HepG2 (cell line): ENCODE measurements around the gene FAM114A1. TPM values are rescaled to one million over a fixed set of nuclear protein-coding genes. Genes with fewer than 3 reads are reported as not detected.

Source experiments
- ATAC-seq: fragments of 200-7000 bp; cut with Tn5 transposase; 3 replicates; pipeline ENCODE4 v1.9.1; 2020; ENCODE audit warnings: mild to moderate bottlenecking, moderate library complexity
- BruUV-seq: library from RNA; stranded (reverse); fragments of 400-500 nt; replicated peaks from 2 replicates; lab custom pipeline; 2021; lab: Mats Ljungman, UMichigan
- CTCF ChIA-PET: fragments of 300-600 bp; formaldehyde crosslinking; extraction: SDS; loops from one replicate; lab custom pipeline; 2021; ENCODE audit warnings: low total read pairs, inconsistent platforms, low intra/inter-chr PET ratio; lab: Yijun Ruan, JAX
- POLR2A ChIA-PET: fragments of 350-600 bp; sonication (Branson Sonifier 250); formaldehyde crosslinking; loops from one replicate; lab custom pipeline; 2020; ENCODE audit warnings: antibody characterized with exemption, inconsistent platforms; lab: Yijun Ruan, JAX
- DNase-seq: peaks from one replicate; pipeline ENCODE4 v3.0.0-alpha.2; 2015; ENCODE audit warnings: low spot score
- FAIRE-seq: peaks from 3 replicates; lab custom pipeline; 2011; peaks lifted over from hg19 to GRCh38; lab: Jason Lieb, UNC
- H2AFZ ChIP-seq: one replicate; pipeline ENCODE4 v1.6.1; 2011; ENCODE audit warnings: low read length, inconsistent platforms
- H3K27ac ChIP-seq: fragments of 300-600 bp; 3 replicates; pipeline ENCODE4 v1.8.0; 2011; ENCODE audit warnings: mixed run types, mild to moderate bottlenecking, mixed read lengths, low read length, inconsistent platforms; ENCODE audit not compliant: insufficient read depth; ENCODE audit errors: extremely low read length
- H3K27me3 ChIP-seq, 2 experiments: fragments of 200-600 bp in 1 of 2; 2 replicates in 1 of 2; 3 replicates in 1 of 2; pipeline versions ENCODE4 v1.6.0 to v1.8.0; 2011; ENCODE audit warnings: low read length in 2 of 2, mild to moderate bottlenecking in 2 of 2, moderate library complexity in 2 of 2, inconsistent platforms in 1 of 2; ENCODE audit not compliant: insufficient read depth in 2 of 2, control insufficient read depth in 1 of 2
- H3K36me3 ChIP-seq, 2 experiments: fragments of 200-600 bp in 1 of 2; replicated peaks in 1 of 2; 2 replicates in 1 of 2; 3 replicates in 1 of 2; pipeline versions ENCODE4 v1.5.1 to v1.8.0; 2011; ENCODE audit warnings: low read length in 2 of 2, inconsistent platforms in 1 of 2; ENCODE audit not compliant: insufficient read depth in 2 of 2, control insufficient read depth in 1 of 2
- H3K4me1 ChIP-seq: 2 replicates; pipeline ENCODE4 v1.5.1; 2012; ENCODE audit warnings: low read length, inconsistent platforms; ENCODE audit not compliant: insufficient read depth
- H3K4me2 ChIP-seq: 2 replicates; pipeline ENCODE4 v1.6.0; 2011; ENCODE audit warnings: low read depth, low read length, inconsistent platforms
- H3K4me3 ChIP-seq, 3 experiments: fragments of 200-600 bp in 1 of 3; sonication (generic), shearing (Covaris generic) in 1 of 3; replicated peaks in 1 of 3; 2 replicates each; pipeline ENCODE4 v1.5.1; 2011 to 2016; ENCODE audit warnings: low read length in 3 of 3, inconsistent platforms in 2 of 3, low read depth in 2 of 3, mild to moderate bottlenecking in 2 of 3, control low read depth in 1 of 3, mixed read lengths in 1 of 3; ENCODE audit not compliant: insufficient read depth in 1 of 3
- H3K79me2 ChIP-seq: one replicate; pipeline ENCODE4 v1.6.1; 2011; ENCODE audit warnings: low read length, inconsistent platforms; ENCODE audit not compliant: insufficient read depth
- H3K9ac ChIP-seq: 2 replicates; pipeline ENCODE4 v1.6.0; 2011; ENCODE audit warnings: mild to moderate bottlenecking, low read depth, low read length, inconsistent platforms; ENCODE audit not compliant: insufficient read depth
- H3K9me3 ChIP-seq: 2 replicates; pipeline ENCODE4 v1.5.1; 2012; ENCODE audit warnings: mild to moderate bottlenecking, low read length
- H4K20me1 ChIP-seq: 2 replicates; pipeline ENCODE4 v1.6.0; 2011; ENCODE audit warnings: inconsistent platforms, mild to moderate bottlenecking, low read length, moderate library complexity; ENCODE audit not compliant: insufficient read depth
- AHR ChIP-seq: IDR thresholded peaks from 2 replicates; pipeline ENCODE4 v1.6.1; 2018; ENCODE audit warnings: missing genetic modification reagents, missing compliant biosample characterization
- BHLHE40 ChIP-seq: IDR thresholded peaks from 2 replicates; pipeline ENCODE4 v1.6.1; 2011; ENCODE audit warnings: low read length, improper control_type of control experiment
- EHMT2 ChIP-seq: fragments of 200-600 bp; sonication (generic); IDR thresholded peaks from 2 replicates; pipeline ENCODE4 v1.7.0; 2017; ENCODE audit warnings: antibody characterized with exemption, low read depth, low read length, borderline replicate concordance
- FOSL2 ChIP-seq: sonication (generic); formaldehyde crosslinking; IDR thresholded peaks from 2 replicates; pipeline ENCODE4 v1.4.0; 2020; ENCODE audit warnings: missing genetic modification reagents
- HMG20A ChIP-seq: IDR thresholded peaks from 2 replicates; pipeline ENCODE4 v1.6.1; 2016; ENCODE audit warnings: borderline replicate concordance
- HNRNPK ChIP-seq: fragments of 200-400 bp; formaldehyde crosslinking; IDR thresholded peaks from 2 replicates; pipeline ENCODE4 v1.6.1; 2018; ENCODE audit warnings: low read length, low read depth, moderate library complexity, mild to moderate bottlenecking; ENCODE audit not compliant: poor library complexity, severe bottlenecking
- MYPOP ChIP-seq: sonication (generic); formaldehyde crosslinking; IDR thresholded peaks from 2 replicates; pipeline ENCODE4 v1.8.1; 2023; ENCODE audit warnings: mild to moderate bottlenecking, moderate library complexity, missing genetic modification reagents
- NCOA2 ChIP-seq: sonication (generic); formaldehyde crosslinking; IDR thresholded peaks from 2 replicates; pipeline ENCODE4 v1.8.0; 2022; ENCODE audit warnings: inconsistent platforms
- SATB2 ChIP-seq: sonication (generic); formaldehyde crosslinking; IDR thresholded peaks from 2 replicates; pipeline ENCODE4 v1.5.0; 2020; ENCODE audit warnings: missing genetic modification reagents
- SNAI1 ChIP-seq: sonication (generic); formaldehyde crosslinking; IDR thresholded peaks from 2 replicates; pipeline ENCODE4 v1.5.0; 2020; ENCODE audit warnings: mild to moderate bottlenecking, missing genetic modification reagents, borderline replicate concordance
- ZBTB14 ChIP-seq: sonication (generic); formaldehyde crosslinking; IDR thresholded peaks from 2 replicates; pipeline ENCODE4 v1.4.0; 2020; ENCODE audit warnings: missing genetic modification reagents
- ZNF503 ChIP-seq: sonication (generic); formaldehyde crosslinking; IDR thresholded peaks from 2 replicates; pipeline ENCODE4 v1.4.0; 2020; ENCODE audit warnings: missing genetic modification reagents
- WGBS: methylation state at CpG from one replicate; pipeline ENCODE4 v1.1.6; 2017; ENCODE audit warnings: low lambda C conversion rate; 5-methylcytosine and 5-hydroxymethylcytosine counted together
- in situ Hi-C: cut with HindIII; loops from 2 replicates; pipeline ENCODE4 v1.10.0; 2017; ENCODE audit warnings: low pct_unique_long_range_greater_than_20kb; ENCODE audit not compliant: extremely low pct_ligation_motif_present
- intact Hi-C: fragments of 100-400 bp; cut with micrococcal nuclease; formaldehyde crosslinking; loops from one replicate; pipeline ENCODE4 v1.10.0; 2022; ENCODE audit not compliant: unreplicated experiment
- polyA plus RNA-seq, 8 experiments: library from polyadenylated mRNA; depleted of rRNA in 3 of 8; stranded (reverse) in 7 of 8; unstranded in 1 of 8; fragments of >200 nt; fragmentation: Illumina TruSeq in 4 of 8; extraction: Trizol in 4 of 8; gene quantifications; 2 replicates each; pipeline versions ENCODE4 v1.2.1 to v1.2.3, GENCODE V29; 2011 to 2016; ENCODE audit warnings: low read depth in 4 of 8, missing spikeins in 1 of 8, mixed read lengths in 1 of 8; ENCODE audit not compliant: insufficient read depth in 1 of 8
- total RNA-seq, 5 experiments: library from RNA; depleted of rRNA; stranded (reverse); fragments of >200 nt; fragmentation: Illumina TruSeq; extraction: Trizol; gene quantifications; 2 replicates each; pipeline ENCODE4 v1.2.3, GENCODE V29; 2016; ENCODE audit warnings: low read depth in 1 of 5

The FAM114A1 gene
- total and polyA plus RNA-seq, 2 of the 13 experiments (the other 11 are each of a cell fraction or from before 2014, with no cell fraction given), result 61.0 to 76.9 TPM

- in situ Hi-C loops, result no loop called here
- FAIRE-seq (no peak), ATAC-seq (no peak), DNase-seq (no peak)
- intact Hi-C loops, result loop anchor here (10.0 kb wide), 1 partner anchor 48 kb away; no protein-coding TSS in a partner anchor
- Histone ChIP-seq H2AFZ (no peak overlapping the region), H3K27me3 (no peaks in the 10 kb centered on the region), H3K36me3 (no peaks in the 10 kb centered on the region), H3K4me1 (peaks cover 37% of the 10 kb centered on the region), H3K9me3 (no peaks in the 10 kb centered on the region), H3K9ac (no peak overlapping the region), H3K4me2 (no peak overlapping the region), H3K27ac (no peak overlapping the region), H3K4me3 (no peak overlapping the region), H4K20me1 (no peaks in the 10 kb centered on the region), H3K79me2 (no peaks in the 10 kb centered on the region)
- POLR2A ChIA-PET, result no interaction called here
- BruUV-seq, result no TSS peak
- TF ChIP-seq FOSL2 (CRISPR knock-in tag) (no peak), BHLHE40 (no peak), SATB2 (no peak)
- CTCF ChIA-PET, result no interaction called here
- 81% methylated on average over 5 of the region's 5 CpGs for WGBS
Observed at GRCh38 chr4:38982361-38983095, 114.9 kb downstream of the FAM114A1 start.

GRCh38 chr4:38983291-38983690 lies 115.7 kb downstream of the FAM114A1 start:
- no peaks in the 10 kb centered on the region for H3K9me3 ChIP-seq
- TF ChIP-seq MYPOP (CRISPR knock-in tag) (no peak), AHR (no peak), HNRNPK (no peak), NCOA2 (CRISPR knock-in tag) (no peak), BHLHE40 (no peak), SNAI1 (CRISPR knock-in tag) (no peak), EHMT2 (no peak), ZNF503 (CRISPR knock-in tag) (no peak), ZBTB14 (CRISPR knock-in tag) (no peak), HMG20A (no peak)

More at GRCh38 chr4:38983291-38983690, 115.7 kb downstream of the FAM114A1 start:
- no peak overlapping the region for H3K4me2 ChIP-seq
- intact Hi-C loops (loop anchor here (10.0 kb wide), 1 partner anchor 48 kb away; no protein-coding TSS in a partner anchor), in situ Hi-C loops (no loop called here)
- H3K4me3 ChIP-seq, result no peak overlapping the region
- no peak for DNase-seq
- no peak overlapping the region for H3K27ac ChIP-seq
- H4K20me1 ChIP-seq, result no peaks in the 10 kb centered on the region
- H3K27me3 ChIP-seq, result no peaks in the 10 kb centered on the region
- ChIA-PET POLR2A (no interaction called here), CTCF (no interaction called here)
- H3K4me1 ChIP-seq, result peaks cover 37% of the 10 kb centered on the region
- no peak for ATAC-seq
- no peaks in the 10 kb centered on the region for H3K36me3 ChIP-seq
- 63% methylated on average over 6 of the region's 6 CpGs for WGBS
- BruUV-seq, result no TSS peak
- H2AFZ ChIP-seq, result no peak overlapping the region
- no peak for FAIRE-seq
- H3K79me2 ChIP-seq, result no peaks in the 10 kb centered on the region
- H3K9ac ChIP-seq, result no peak overlapping the region
